CD14-positive monocyte (primary cell): ENCODE measurements around the gene TMEM225B. TPM values are rescaled to one million over a fixed set of nuclear protein-coding genes. Genes with fewer than 3 reads are reported as not detected.

Experiments used
- DNase-seq, 3 donors: peaks; one replicate each; pipeline ENCODE4 v3.0.0-alpha.2; 2011 to 2022
- H2AFZ ChIP-seq: 2 replicates; pipeline ENCODE4 v1.6.0; 2012; ENCODE audit warnings: mild to moderate bottlenecking, low read depth, low read length, inconsistent platforms; ENCODE audit not compliant: insufficient read depth, poor library complexity, severe bottlenecking
- H3K27ac ChIP-seq, 2 donors: 1 replicate in 1 of 2; 2 replicates in 1 of 2; pipeline ENCODE4 v1.5.1; 2012 to 2013; ENCODE audit warnings: low read length in 2 of 2, control low read depth in 1 of 2, inconsistent platforms in 1 of 2, low read depth in 1 of 2, mild to moderate bottlenecking in 1 of 2
- H3K27me3 ChIP-seq, 2 donors: one replicate each; pipeline versions ENCODE4 v1.6.0 to v1.6.1; 2011 to 2013; ENCODE audit warnings: low read length in 2 of 2; ENCODE audit not compliant: control insufficient read depth in 2 of 2, insufficient read depth in 2 of 2
- H3K36me3 ChIP-seq, 2 donors: replicated peaks in 1 of 2; 1 replicate in 1 of 2; 2 replicates in 1 of 2; pipeline versions ENCODE4 v1.5.1 to v1.6.1; 2012 to 2013; ENCODE audit warnings: low read length in 2 of 2, control low read depth in 1 of 2, inconsistent platforms in 1 of 2, mild to moderate bottlenecking in 1 of 2; ENCODE audit not compliant: insufficient read depth in 2 of 2, control insufficient read depth in 1 of 2
- H3K4me1 ChIP-seq, 2 donors: 1 replicate in 1 of 2; 2 replicates in 1 of 2; pipeline versions ENCODE4 v1.5.1 to v1.6.1; 2012 to 2013; ENCODE audit warnings: low read length in 2 of 2, control low read depth in 1 of 2, inconsistent platforms in 1 of 2, mild to moderate bottlenecking in 1 of 2, moderate library complexity in 1 of 2; ENCODE audit not compliant: insufficient read depth in 2 of 2, control insufficient read depth in 1 of 2
- H3K4me2 ChIP-seq: replicated peaks from 2 replicates; pipeline ENCODE3; 2012; ENCODE audit warnings: low read length, moderate library complexity, mild to moderate bottlenecking; ENCODE audit not compliant: poor library complexity, severe bottlenecking; ENCODE audit errors: extremely low read depth
- H3K4me3 ChIP-seq, 3 experiments: fragments of 200-600 bp in 1 of 3; sonication (generic) in 1 of 3; replicated peaks in 1 of 3; 1 replicate in 2 of 3; 2 replicates in 1 of 3; pipeline ENCODE4 v1.5.1; 2011 to 2013; ENCODE audit warnings: low read length in 3 of 3, mild to moderate bottlenecking in 3 of 3, control low read depth in 2 of 3, low read depth in 2 of 3, inconsistent platforms in 1 of 3, moderate library complexity in 1 of 3
- H3K79me2 ChIP-seq: 2 replicates; pipeline ENCODE4 v1.6.0; 2012; ENCODE audit warnings: mild to moderate bottlenecking, control low read depth, inconsistent platforms, low read length, moderate library complexity; ENCODE audit not compliant: insufficient read depth
- H3K9ac ChIP-seq: 2 replicates; pipeline ENCODE4 v1.6.0; 2017; ENCODE audit warnings: low read length, mild to moderate bottlenecking; ENCODE audit not compliant: insufficient read depth, poor library complexity, severe bottlenecking
- H3K9me3 ChIP-seq, 2 donors: replicated peaks in 1 of 2; 1 replicate in 1 of 2; 2 replicates in 1 of 2; pipeline versions ENCODE4 v1.5.1 to v1.6.1; 2012 to 2013; ENCODE audit warnings: low read length in 2 of 2, control low read depth in 1 of 2; ENCODE audit not compliant: control insufficient read depth in 1 of 2, insufficient read depth in 1 of 2
- H4K20me1 ChIP-seq: 2 replicates; pipeline ENCODE4 v1.6.0; 2012; ENCODE audit warnings: mild to moderate bottlenecking, low read length, control low read depth, moderate library complexity; ENCODE audit not compliant: insufficient read depth
- H3K27ac Mint-ChIP-seq, 7 donors: one replicate each; pipeline ENCODE4 v1.8.0; 2020; ENCODE audit warnings: mild to moderate bottlenecking in 7 of 7, mixed read lengths in 7 of 7, moderate library complexity in 6 of 7, inconsistent platforms in 2 of 7
- H3K27me3 Mint-ChIP-seq, 3 donors: one replicate each; pipeline ENCODE4 v1.8.0; 2021 to 2022; ENCODE audit warnings: low read depth in 3 of 3, mild to moderate bottlenecking in 3 of 3, mixed read lengths in 3 of 3, moderate library complexity in 3 of 3, inconsistent platforms in 1 of 3
- H3K36me3 Mint-ChIP-seq, 2 donors: one replicate each; pipeline ENCODE4 v1.8.0; 2020; ENCODE audit warnings: mixed read lengths in 2 of 2, inconsistent platforms in 1 of 2, mild to moderate bottlenecking in 1 of 2
- H3K4me1 Mint-ChIP-seq: one replicate; pipeline ENCODE4 v1.8.0; 2020; ENCODE audit warnings: mild to moderate bottlenecking, mixed read lengths
- H3K4me3 Mint-ChIP-seq, 2 donors: one replicate each; pipeline ENCODE4 v1.8.0; 2020; ENCODE audit warnings: mild to moderate bottlenecking in 2 of 2, mixed read lengths in 2 of 2, moderate library complexity in 1 of 2
- H3K9me3 Mint-ChIP-seq, 7 donors: one replicate each; pipeline ENCODE4 v1.8.0; 2020 to 2022; ENCODE audit warnings: mixed read lengths in 7 of 7, mild to moderate bottlenecking in 6 of 7, moderate library complexity in 6 of 7, inconsistent platforms in 2 of 7
- CTCF ChIP-seq: fragments of 200-600 bp; IDR thresholded peaks from one replicate; pipeline ENCODE4 v1.8.0; 2022; ENCODE audit warnings: antibody characterized with exemption, mild to moderate bottlenecking
- WGBS: methylation state at CpG from one replicate; pipeline ENCODE4 v1.1.5; 2013; ENCODE audit warnings: missing lambda C conversion rate; ENCODE audit not compliant: insufficient coverage; 5-methylcytosine and 5-hydroxymethylcytosine counted together
- intact Hi-C, 2 donors: fragments of 100-400 bp; cut with micrococcal nuclease; formaldehyde crosslinking; loops; one replicate each; pipeline versions ENCODE4 v1.15.0 to v1.15.1; 2023
- polyA plus RNA-seq, 3 donors: library from polyadenylated mRNA; depleted of rRNA in 1 of 3; unstranded in 2 of 3; stranded (reverse) in 1 of 3; fragments of 300-500 nt in 2 of 3; fragments of >200 nt in 1 of 3; fragmentation: Illumina TruSeq in 2 of 3; gene quantifications; 1 replicate in 2 of 3; 2 replicates in 1 of 3; pipeline ENCODE4 v1.2.3, GENCODE V29; 2012 to 2021

Gene TMEM225B
- polyA plus RNA-seq, 3 donors: 0.20 to 0.23 TPM; not detected in 1

- WGBS: 95% methylated on average over 16 of the region's 23 CpGs
- Mint-ChIP-seq H3K36me3 (peaks cover 7 to 22% of the 10 kb centered on the region in 2 donors), H3K4me1 (peaks cover 34% of the 10 kb centered on the region), H3K27ac (peak overlapping the region in 1 of 7 donors; percentile 4), H3K27me3 (peaks cover 0 to 4% (median 4%) of the 10 kb centered on the region in 3 donors), H3K4me3 (no peak overlapping the region), H3K9me3 (peaks cover 0 to 2% (median 0%) of the 10 kb centered on the region in 7 donors)
- Histone ChIP-seq H3K4me2 (no peak overlapping the region), H3K27ac (no peak overlapping the region), H3K9ac (no peak overlapping the region), H3K9me3 (no peaks in the 10 kb centered on the region), H3K79me2 (peaks cover 3% of the 10 kb centered on the region), H4K20me1 (no peaks in the 10 kb centered on the region), H3K4me3 (no peak overlapping the region), H2AFZ (no peak overlapping the region), H3K4me1 (peaks cover 7 to 14% of the 10 kb centered on the region in 2 donors), H3K27me3 (no peaks in the 10 kb centered on the region), H3K36me3 (peaks cover 4 to 10% of the 10 kb centered on the region in 2 donors)
- no peak for DNase-seq
- intact Hi-C loops: no loop called here
- no peak for TF ChIP-seq CTCF
These were observed 40.7 kb downstream of the TMEM225B start for GRCh38 chr7:99638731-99639130.

GRCh38 chr7:99639267-99639666, 41.2 kb downstream of the TMEM225B start:
- Histone ChIP-seq H3K27me3 (no peaks in the 10 kb centered on the region), H3K4me3 (no peak overlapping the region), H3K4me2 (no peak overlapping the region), H4K20me1 (no peaks in the 10 kb centered on the region), H2AFZ (no peak overlapping the region), H3K36me3 (peaks cover 0 to 7% of the 10 kb centered on the region in 2 donors), H3K79me2 (no peaks in the 10 kb centered on the region), H3K9me3 (no peaks in the 10 kb centered on the region), H3K4me1 (peaks cover 7 to 14% of the 10 kb centered on the region in 2 donors), H3K27ac (no peak overlapping the region), H3K9ac (no peak overlapping the region)
- Mint-ChIP-seq H3K4me3 (no peak overlapping the region), H3K27ac (no peak overlapping the region), H3K4me1 (peaks cover 31% of the 10 kb centered on the region), H3K27me3 (peaks cover 0 to 4% (median 2%) of the 10 kb centered on the region in 3 donors), H3K36me3 (peaks cover 9 to 21% of the 10 kb centered on the region in 2 donors), H3K9me3 (peaks cover 0 to 2% (median 0%) of the 10 kb centered on the region in 7 donors)
- no peak for DNase-seq
- no peak for TF ChIP-seq CTCF
- intact Hi-C loops: no loop called here
